ENCODE measurements around the gene LEPROT. TPM values are rescaled to one million over a fixed set of nuclear protein-coding genes. Genes with fewer than 3 reads are reported as not detected.

LEPROT gene
- total and polyA plus RNA-seq, 10 of the 15 experiments (the other 5 are each of a cell fraction or from before 2014, with no cell fraction given), result 14.9 to 38.1 (median 17.4) TPM

DNA sequence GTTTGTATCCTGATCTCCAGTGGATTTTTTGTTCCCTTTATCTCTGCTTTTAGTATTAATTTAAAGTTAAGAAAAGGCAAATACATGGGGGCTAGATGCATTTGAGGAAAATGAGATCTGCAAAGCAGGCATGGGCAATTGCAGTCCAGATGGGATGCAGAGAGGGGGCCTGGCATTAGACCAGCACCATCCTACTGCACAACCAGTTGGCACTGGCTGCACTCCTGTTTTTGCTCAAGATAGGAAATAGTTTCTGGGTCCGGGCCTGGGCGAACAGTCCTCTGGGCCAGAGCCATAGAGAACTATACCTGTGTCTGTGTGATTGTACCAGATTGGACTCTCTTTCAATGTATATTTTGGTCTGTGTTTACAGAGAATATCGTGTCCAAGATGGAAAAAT, 34.0 kb upstream of the LEPROT start (continued):
- TF ChIP-seq, protein P1, sequence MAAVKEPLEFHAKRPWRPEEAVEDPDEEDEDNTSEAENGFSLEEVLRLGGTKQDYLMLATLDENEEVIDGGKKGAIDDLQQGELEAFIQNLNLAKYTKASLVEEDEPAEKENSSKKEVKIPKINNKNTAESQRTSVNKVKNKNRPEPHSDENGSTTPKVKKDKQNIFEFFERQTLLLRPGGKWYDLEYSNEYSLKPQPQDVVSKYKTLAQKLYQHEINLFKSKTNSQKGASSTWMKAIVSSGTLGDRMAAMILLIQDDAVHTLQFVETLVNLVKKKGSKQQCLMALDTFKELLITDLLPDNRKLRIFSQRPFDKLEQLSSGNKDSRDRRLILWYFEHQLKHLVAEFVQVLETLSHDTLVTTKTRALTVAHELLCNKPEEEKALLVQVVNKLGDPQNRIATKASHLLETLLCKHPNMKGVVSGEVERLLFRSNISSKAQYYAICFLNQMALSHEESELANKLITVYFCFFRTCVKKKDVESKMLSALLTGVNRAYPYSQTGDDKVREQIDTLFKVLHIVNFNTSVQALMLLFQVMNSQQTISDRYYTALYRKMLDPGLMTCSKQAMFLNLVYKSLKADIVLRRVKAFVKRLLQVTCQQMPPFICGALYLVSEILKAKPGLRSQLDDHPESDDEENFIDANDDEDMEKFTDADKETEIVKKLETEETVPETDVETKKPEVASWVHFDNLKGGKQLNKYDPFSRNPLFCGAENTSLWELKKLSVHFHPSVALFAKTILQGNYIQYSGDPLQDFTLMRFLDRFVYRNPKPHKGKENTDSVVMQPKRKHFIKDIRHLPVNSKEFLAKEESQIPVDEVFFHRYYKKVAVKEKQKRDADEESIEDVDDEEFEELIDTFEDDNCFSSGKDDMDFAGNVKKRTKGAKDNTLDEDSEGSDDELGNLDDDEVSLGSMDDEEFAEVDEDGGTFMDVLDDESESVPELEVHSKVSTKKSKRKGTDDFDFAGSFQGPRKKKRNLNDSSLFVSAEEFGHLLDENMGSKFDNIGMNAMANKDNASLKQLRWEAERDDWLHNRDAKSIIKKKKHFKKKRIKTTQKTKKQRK (IDR thresholded peaks at IDR 0.05; ENCODE audit: low read depth, low read length), result no peak

DNA sequence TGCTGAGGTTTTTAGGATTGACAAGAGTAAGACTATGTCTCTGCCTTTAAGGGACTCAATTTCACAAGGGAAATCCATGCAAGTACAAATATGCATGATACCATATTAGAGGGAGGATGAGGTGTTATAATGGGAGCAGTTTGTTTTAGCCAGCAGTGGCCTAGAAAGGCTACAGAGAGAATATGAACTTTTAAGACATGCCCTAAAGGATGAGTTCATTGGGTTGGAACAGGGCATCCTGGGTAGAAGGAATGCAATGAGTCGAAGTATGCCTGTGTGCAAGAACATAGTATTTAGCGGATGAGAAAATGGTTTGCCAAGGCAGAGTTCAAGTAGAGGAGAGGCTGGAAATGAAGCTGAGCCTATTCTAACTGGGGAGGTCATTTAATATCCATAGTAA, 32.6 kb upstream of the LEPROT start:
- WGBS (ENCODE audit: insufficient coverage, insufficient replicate concordance, low lambda C conversion rate, missing lambda C conversion rate), result 71% methylated on average over 2 of the region's 2 CpGs
- in situ Hi-C loops (cut with MboI) (no loop called here), intact Hi-C loops (cut with micrococcal nuclease; ENCODE audit: unreplicated experiment) (no loop called here)
- ChIA-PET CTCF (no interaction called here), POLR2A (interaction anchor here (0.6 kb wide), 1 partner anchor 50 kb away, joined by 10 read pairs; no protein-coding TSS in a partner anchor), RAD21 (ENCODE audit: unreplicated experiment) (no interaction called here), SMC1A (ENCODE audit: uncharacterized antibody, unreplicated experiment) (interaction anchor here (1.3 kb wide), 1 partner anchor 26 kb away, joined by 3 read pairs; no protein-coding TSS in a partner anchor)
- H3K4me3 ChIP-seq, result no peak overlapping the region
- no peaks in the 10 kb centered on the region for H3K9me3 ChIP-seq (replicated peaks; ENCODE audit: control insufficient read depth, insufficient read depth, low read length)
- TF ChIP-seq ZZZ3 (IDR thresholded peaks at IDR 0.05; ENCODE audit: control insufficient read depth, insufficient read length, low read depth) (no peak), POLR2A (IDR thresholded peaks at IDR 0.05; ENCODE audit: low read depth, low read length) (no peak)
- H3K27me3 ChIP-seq (replicated peaks in 1 of 2; ENCODE audit: control insufficient read depth in 2 of 2, insufficient read depth in 2 of 2, low read length in 1 of 2), result no peaks in the 10 kb centered on the region; a peak in 1 of 4 replicates
- H3K4me1 ChIP-seq (ENCODE audit: control insufficient read depth, insufficient read depth, low read length), result no peaks in the 10 kb centered on the region
- DNase-seq (ENCODE audit: low read depth, low spot score) (no peak), FAIRE-seq (no peak), ATAC-seq (no peak)
- H4K20me1 ChIP-seq (ENCODE audit: control insufficient read depth, insufficient read depth), result no peaks in the 10 kb centered on the region
- no peak overlapping the region for H2AFZ ChIP-seq (ENCODE audit: control insufficient read depth, low read depth, low read length)
- no peak overlapping the region for H3K9ac ChIP-seq (ENCODE audit: control insufficient read depth, insufficient read depth, low read length)
- H3K27ac ChIP-seq (ENCODE audit: control insufficient read depth, insufficient read depth), result no peak overlapping the region
- no TSS peak for BruUV-seq (replicated peaks)
- no peaks in the 10 kb centered on the region for H3K36me3 ChIP-seq (ENCODE audit: control insufficient read depth in 2 of 2, insufficient read depth in 2 of 2, low read length in 1 of 2)
- no peak overlapping the region for H3K4me2 ChIP-seq (ENCODE audit: control insufficient read depth, insufficient read depth)
- H3K79me2 ChIP-seq (ENCODE audit: control insufficient read depth, insufficient read depth, low read length), result no peaks in the 10 kb centered on the region
